NB4 (cell line): Measurements from ENCODE around the gene FRMD5.
A peak's percentile ranks its signal among the peaks of the same experiment; 100 is the strongest.

Experiments used
- DNase-seq: peaks from one replicate; pipeline ENCODE4 v3.0.0; 2010; ENCODE audit warnings: low read depth
- H3K4me3 ChIP-seq: one replicate; pipeline ENCODE4 v1.5.1; 2011; ENCODE audit warnings: mild to moderate bottlenecking, low read depth, low read length, moderate library complexity
- MYC ChIP-seq: IDR thresholded peaks from 2 replicates; pipeline ENCODE4 v1.6.1; 2011; ENCODE audit warnings: low read depth, low read length
- POLR2A ChIP-seq: IDR thresholded peaks from 2 replicates; pipeline ENCODE4 v1.6.1; 2011; ENCODE audit warnings: mild to moderate bottlenecking; ENCODE audit not compliant: insufficient read length; ENCODE audit errors: extremely low read depth
- TF ChIP-seq, protein P1 (sequence below): IDR thresholded peaks from one replicate; pipeline ENCODE4 v1.5.1; 2012; ENCODE audit warnings: low read depth, low read length
- TF ChIP-seq, protein P2 (sequence below): IDR thresholded peaks from 2 replicates; pipeline ENCODE4 v1.6.1; 2011; ENCODE audit warnings: low read depth, low read length

The FRMD5 gene

DNA sequence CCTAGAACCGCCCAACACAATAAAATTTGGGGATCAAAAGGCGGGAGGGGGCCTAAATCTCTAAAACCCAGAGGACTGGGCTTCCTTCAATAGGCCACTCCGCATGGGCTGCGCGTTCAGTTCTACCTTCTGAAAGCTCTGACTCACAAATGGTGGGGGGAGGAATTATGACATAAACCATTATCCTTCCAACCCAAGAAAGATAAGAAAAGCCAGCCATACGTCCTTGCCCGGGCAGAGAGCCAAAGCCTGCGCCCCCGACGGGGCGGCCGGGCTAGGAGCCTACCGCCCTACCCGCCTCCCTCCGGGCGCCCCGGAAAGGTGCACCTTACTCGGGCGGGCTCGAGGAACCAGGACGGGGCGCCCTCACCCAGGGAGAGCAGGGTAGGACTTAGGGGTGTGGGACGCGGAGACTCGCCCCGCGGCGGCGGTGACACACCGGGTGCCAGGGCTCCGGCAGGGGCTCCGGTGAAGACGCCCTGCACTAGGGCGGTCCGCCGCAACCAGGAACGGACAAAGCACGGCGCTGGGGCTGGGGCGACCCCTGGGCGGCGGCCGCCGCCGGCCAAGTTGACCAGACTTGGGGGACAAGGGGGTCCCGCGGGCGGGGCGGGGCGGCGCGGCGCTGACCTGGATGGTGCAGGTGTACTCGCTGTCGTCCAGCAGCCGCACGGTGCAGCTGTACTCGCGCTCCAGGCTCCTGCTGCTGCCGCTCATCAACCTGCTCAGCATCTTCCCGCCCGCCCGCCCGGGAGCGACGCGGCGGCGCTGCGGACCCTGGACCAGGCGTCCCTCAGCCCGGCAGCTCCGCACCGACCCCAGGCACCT, 534 bp downstream of the FRMD5 start:
- TF ChIP-seq, protein P1, sequence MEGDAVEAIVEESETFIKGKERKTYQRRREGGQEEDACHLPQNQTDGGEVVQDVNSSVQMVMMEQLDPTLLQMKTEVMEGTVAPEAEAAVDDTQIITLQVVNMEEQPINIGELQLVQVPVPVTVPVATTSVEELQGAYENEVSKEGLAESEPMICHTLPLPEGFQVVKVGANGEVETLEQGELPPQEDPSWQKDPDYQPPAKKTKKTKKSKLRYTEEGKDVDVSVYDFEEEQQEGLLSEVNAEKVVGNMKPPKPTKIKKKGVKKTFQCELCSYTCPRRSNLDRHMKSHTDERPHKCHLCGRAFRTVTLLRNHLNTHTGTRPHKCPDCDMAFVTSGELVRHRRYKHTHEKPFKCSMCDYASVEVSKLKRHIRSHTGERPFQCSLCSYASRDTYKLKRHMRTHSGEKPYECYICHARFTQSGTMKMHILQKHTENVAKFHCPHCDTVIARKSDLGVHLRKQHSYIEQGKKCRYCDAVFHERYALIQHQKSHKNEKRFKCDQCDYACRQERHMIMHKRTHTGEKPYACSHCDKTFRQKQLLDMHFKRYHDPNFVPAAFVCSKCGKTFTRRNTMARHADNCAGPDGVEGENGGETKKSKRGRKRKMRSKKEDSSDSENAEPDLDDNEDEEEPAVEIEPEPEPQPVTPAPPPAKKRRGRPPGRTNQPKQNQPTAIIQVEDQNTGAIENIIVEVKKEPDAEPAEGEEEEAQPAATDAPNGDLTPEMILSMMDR = no peak
- TF ChIP-seq POLR2A = no peak
- no peak for TF ChIP-seq MYC
- TF ChIP-seq, protein P2, sequence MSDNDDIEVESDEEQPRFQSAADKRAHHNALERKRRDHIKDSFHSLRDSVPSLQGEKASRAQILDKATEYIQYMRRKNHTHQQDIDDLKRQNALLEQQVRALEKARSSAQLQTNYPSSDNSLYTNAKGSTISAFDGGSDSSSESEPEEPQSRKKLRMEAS = no peak
- H3K4me3 ChIP-seq = no peak overlapping the region
- DNase-seq = no peak

DNA sequence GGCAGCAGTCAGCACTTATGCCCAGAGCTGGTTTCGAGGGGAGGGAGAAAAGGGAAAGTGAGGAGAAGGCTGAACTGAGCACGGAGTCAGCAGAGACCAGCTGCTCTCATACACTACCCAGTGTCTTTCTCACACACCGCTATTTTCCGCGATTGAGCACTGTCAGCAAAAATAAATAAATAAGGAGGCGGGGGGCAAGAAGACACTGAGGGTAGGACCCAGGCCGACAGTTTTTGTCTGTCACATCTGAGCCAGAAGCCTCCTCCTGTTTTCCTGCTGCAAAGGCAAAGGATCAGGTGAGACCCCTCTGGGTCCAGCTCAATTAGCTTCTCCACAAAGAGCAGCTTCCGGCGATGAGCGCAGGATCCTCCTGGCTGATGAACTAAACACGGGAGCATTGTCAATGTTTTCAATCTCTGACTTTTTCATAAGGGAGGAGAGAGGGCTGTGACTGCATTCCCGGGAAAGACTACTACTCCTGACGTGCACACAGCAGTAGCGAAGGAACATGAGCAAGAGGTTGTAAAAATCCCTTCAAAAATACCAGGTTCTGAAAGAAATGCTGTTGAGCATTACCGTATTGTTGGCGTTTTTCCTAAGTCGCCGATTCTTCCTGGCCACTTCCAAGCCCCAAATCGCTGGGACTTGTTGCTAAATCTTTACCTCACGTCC, 1.3 kb downstream of the FRMD5 start:
- H3K4me3 ChIP-seq = no peak overlapping the region
- TF ChIP-seq, protein P1 = no peak
- TF ChIP-seq POLR2A (no peak), MYC (no peak)
- TF ChIP-seq, protein P2 = no peak
- no peak for DNase-seq

DNA sequence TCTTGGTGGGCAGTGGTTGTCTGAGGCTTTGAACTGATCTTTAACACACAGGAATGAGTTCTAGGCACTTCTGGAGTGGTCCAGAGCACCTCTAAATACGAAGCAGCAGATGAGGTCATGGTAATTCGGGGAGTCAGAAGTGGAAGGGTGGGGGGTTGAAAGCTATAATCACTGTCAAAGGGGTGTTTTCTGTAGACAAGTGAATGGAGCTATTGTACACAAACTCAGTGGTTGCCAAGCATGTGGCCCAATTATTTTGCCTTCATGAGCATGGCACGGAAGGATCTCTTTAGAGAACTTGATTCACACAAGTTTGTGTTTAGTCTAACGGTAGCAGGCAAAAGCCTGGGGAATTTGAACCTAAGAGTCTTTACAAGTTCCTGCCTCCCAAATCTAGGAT, 6.3 kb downstream of the FRMD5 start:
- TF ChIP-seq, protein P1 = no peak
- no peak overlapping the region for H3K4me3 ChIP-seq
- no peak for DNase-seq

DNA sequence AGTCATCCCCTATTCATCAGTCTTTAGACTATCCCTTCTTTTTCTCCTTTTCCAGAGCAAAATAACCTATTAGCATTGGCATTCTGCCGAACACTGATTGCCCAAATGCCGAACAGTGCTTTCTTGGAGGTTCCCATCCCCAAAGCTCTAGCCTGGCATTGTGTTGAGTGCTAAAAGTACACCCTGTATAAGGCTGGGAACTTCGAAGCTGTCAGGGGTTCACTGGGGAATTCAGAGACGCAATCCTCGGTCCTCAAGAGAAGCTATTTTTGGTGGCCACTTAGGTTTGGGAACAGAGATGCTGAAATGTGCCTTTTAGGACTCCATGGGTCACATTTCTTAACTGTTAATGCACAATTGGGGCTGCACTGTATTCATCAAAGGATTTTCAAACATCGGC, 8.4 kb downstream of the FRMD5 start:
- DNase-seq = no peak
- H3K4me3 ChIP-seq = no peak overlapping the region
- TF ChIP-seq POLR2A (no peak), MYC (no peak)
- TF ChIP-seq, protein P2 = no peak
- TF ChIP-seq, protein P1 = no peak

DNA sequence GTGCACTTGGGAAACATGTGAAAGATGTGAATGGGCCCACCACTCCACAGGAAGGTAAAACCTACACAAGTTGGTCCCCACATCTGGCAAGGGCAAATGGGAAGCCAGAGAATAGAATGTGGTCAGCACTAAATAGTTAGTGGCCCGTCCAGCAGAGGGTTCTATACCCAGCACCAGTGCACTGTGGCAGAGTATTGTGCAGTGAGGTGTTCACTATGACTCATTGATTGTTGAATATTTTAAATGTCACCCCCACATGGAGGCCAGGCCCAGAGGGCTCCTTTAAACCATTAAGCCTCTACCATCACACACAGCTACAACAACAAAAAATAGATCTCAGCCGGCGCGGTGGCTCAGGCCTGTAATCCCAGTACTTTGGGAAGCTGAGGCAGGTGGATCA, 11.7 kb downstream of the FRMD5 start:
- no peak overlapping the region for H3K4me3 ChIP-seq
- DNase-seq = no peak
- TF ChIP-seq MYC = no peak
- TF ChIP-seq, protein P2 = no peak

DNA sequence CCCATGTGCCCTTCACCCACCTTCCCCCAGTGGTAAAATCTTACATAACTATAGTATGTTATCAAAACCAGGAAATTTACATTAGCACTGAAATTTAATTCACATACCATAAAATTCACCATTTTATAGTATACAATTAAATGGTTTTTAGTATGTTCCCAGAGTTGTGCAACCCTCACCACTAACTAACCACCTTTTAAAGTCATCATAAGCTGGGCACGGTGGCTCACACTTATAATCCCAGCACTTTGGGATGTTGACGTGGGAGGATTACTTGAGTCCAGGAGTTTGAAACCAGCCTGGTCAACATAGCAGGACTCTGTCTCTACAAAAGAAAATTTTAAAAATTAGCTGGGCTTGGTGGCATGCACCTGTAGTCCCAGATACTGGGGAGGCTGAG, 13.7 kb downstream of the FRMD5 start:
- peak; percentile 4 for DNase-seq
- no peak for TF ChIP-seq MYC
- H3K4me3 ChIP-seq = no peak overlapping the region

DNA sequence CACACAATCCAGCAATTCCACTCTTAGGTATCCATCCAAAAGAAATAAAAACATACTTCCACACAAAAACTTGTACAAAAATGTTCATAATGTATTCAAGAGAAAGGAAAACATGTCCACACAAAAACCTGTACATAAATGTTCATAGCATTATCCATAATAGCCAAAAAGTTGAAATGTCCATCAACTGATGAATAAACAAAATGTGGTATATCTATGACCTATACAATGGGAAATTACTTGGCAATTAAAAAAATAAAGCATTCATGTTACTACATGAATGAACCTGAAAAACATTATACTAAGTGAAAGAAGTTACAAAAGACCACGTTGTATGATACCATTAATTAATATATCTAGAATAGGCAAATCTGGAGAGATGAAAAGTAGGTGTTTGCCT, 17.9 kb downstream of the FRMD5 start:
- no peak overlapping the region for H3K4me3 ChIP-seq
- no peak for TF ChIP-seq MYC
- TF ChIP-seq, protein P1 = no peak
- TF ChIP-seq, protein P2 = no peak
- DNase-seq = no peak
